HEK293 (cell line): ENCODE measurements around the gene NIN.

Source experiments
- HOXA7 ChIP-seq: sonication (generic); formaldehyde crosslinking; IDR thresholded peaks from 2 replicates; pipeline ENCODE4 v1.8.1; 2022; ENCODE audit warnings: missing genetic modification reagents, borderline replicate concordance
- PRDM4 ChIP-seq: fragments of 450-650 bp; formaldehyde crosslinking; IDR thresholded peaks from 2 replicates; pipeline ENCODE4 v1.5.1; 2017; ENCODE audit warnings: missing biosample characterization, missing genetic modification characterization
- ZNF18 ChIP-seq: fragments of 450-650 bp; formaldehyde crosslinking; IDR thresholded peaks from 2 replicates; pipeline ENCODE4 v1.5.1; 2016; ENCODE audit warnings: missing biosample characterization, missing genetic modification characterization
- ZNF202 ChIP-seq: fragments of 450-650 bp; formaldehyde crosslinking; IDR thresholded peaks from 2 replicates; pipeline ENCODE4 v1.5.1; 2016; ENCODE audit warnings: missing biosample characterization, missing genetic modification characterization, borderline replicate concordance
- ZNF274 ChIP-seq, 2 experiments: fragments of 200-500 bp in 1 of 2; fragments of 450-650 bp in 1 of 2; sonication (Bioruptor generic) in 1 of 2; formaldehyde crosslinking in 1 of 2; IDR thresholded peaks; 2 replicates each; pipeline versions ENCODE4 v1.5.1 to v1.6.1; 2014 to 2016; ENCODE audit warnings: borderline replicate concordance in 1 of 2, inconsistent platforms in 1 of 2, low read length in 1 of 2, missing biosample characterization in 1 of 2, missing genetic modification characterization in 1 of 2
- ZNF302 ChIP-seq: fragments of 450-650 bp; formaldehyde crosslinking; IDR thresholded peaks from 2 replicates; pipeline ENCODE4 v1.5.1; 2016; ENCODE audit warnings: missing biosample characterization, missing genetic modification characterization, low read depth
- ZNF311 ChIP-seq: fragments of 450-650 bp; formaldehyde crosslinking; IDR thresholded peaks from 2 replicates; pipeline ENCODE4 v1.5.1; 2017; ENCODE audit warnings: missing biosample characterization, missing genetic modification characterization, borderline replicate concordance
- ZNF404 ChIP-seq: fragments of 450-650 bp; formaldehyde crosslinking; IDR thresholded peaks from 2 replicates; pipeline ENCODE4 v1.5.1; 2017; ENCODE audit warnings: missing biosample characterization, missing genetic modification characterization
- ZNF558 ChIP-seq: fragments of 450-650 bp; formaldehyde crosslinking; IDR thresholded peaks from 2 replicates; pipeline ENCODE4 v1.5.1; 2016; ENCODE audit warnings: missing biosample characterization, missing genetic modification characterization
- ZNF561 ChIP-seq: fragments of 450-650 bp; IDR thresholded peaks from 2 replicates; pipeline ENCODE4 v1.5.1; 2018; ENCODE audit warnings: missing biosample characterization, missing genetic modification characterization, borderline replicate concordance
- TF ChIP-seq, protein P1 (sequence below): fragments of 450-650 bp; formaldehyde crosslinking; IDR thresholded peaks from 2 replicates; pipeline ENCODE4 v1.5.1; 2016; ENCODE audit warnings: missing biosample characterization, missing genetic modification characterization
- TF ChIP-seq, protein P2 (sequence below): fragments of 450-650 bp; formaldehyde crosslinking; conservative IDR thresholded peaks from 2 replicates; pipeline ENCODE4 v1.5.1; 2016; ENCODE audit warnings: low read depth, missing biosample characterization, missing genetic modification characterization
- TF ChIP-seq, protein P3 (sequence below): fragments of 450-650 bp; formaldehyde crosslinking; IDR thresholded peaks from 2 replicates; pipeline ENCODE4 v1.5.1; 2017; ENCODE audit warnings: missing biosample characterization, missing genetic modification characterization
- TF ChIP-seq, protein P4 (sequence below): fragments of 450-650 bp; IDR thresholded peaks from 2 replicates; pipeline ENCODE4 v1.5.1; 2018; ENCODE audit warnings: missing biosample characterization, mild to moderate bottlenecking, missing genetic modification characterization

GRCh38 chr14:50804181-50804721, 26.7 kb downstream of the NIN start:
- no peak for TF ChIP-seq HOXA7 (CRISPR knock-in tag)
- TF ChIP-seq ZNF274 (IDR thresholded peaks at IDR 0.05; ENCODE audit: low read length): no peak
- no peak for TF ChIP-seq ZNF274 (tag by site-specific recombination; IDR thresholded peaks at IDR 0.05; ENCODE audit: borderline replicate concordance)
- TF ChIP-seq, protein P1, sequence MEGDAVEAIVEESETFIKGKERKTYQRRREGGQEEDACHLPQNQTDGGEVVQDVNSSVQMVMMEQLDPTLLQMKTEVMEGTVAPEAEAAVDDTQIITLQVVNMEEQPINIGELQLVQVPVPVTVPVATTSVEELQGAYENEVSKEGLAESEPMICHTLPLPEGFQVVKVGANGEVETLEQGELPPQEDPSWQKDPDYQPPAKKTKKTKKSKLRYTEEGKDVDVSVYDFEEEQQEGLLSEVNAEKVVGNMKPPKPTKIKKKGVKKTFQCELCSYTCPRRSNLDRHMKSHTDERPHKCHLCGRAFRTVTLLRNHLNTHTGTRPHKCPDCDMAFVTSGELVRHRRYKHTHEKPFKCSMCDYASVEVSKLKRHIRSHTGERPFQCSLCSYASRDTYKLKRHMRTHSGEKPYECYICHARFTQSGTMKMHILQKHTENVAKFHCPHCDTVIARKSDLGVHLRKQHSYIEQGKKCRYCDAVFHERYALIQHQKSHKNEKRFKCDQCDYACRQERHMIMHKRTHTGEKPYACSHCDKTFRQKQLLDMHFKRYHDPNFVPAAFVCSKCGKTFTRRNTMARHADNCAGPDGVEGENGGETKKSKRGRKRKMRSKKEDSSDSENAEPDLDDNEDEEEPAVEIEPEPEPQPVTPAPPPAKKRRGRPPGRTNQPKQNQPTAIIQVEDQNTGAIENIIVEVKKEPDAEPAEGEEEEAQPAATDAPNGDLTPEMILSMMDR: no peak
- TF ChIP-seq, protein P2, sequence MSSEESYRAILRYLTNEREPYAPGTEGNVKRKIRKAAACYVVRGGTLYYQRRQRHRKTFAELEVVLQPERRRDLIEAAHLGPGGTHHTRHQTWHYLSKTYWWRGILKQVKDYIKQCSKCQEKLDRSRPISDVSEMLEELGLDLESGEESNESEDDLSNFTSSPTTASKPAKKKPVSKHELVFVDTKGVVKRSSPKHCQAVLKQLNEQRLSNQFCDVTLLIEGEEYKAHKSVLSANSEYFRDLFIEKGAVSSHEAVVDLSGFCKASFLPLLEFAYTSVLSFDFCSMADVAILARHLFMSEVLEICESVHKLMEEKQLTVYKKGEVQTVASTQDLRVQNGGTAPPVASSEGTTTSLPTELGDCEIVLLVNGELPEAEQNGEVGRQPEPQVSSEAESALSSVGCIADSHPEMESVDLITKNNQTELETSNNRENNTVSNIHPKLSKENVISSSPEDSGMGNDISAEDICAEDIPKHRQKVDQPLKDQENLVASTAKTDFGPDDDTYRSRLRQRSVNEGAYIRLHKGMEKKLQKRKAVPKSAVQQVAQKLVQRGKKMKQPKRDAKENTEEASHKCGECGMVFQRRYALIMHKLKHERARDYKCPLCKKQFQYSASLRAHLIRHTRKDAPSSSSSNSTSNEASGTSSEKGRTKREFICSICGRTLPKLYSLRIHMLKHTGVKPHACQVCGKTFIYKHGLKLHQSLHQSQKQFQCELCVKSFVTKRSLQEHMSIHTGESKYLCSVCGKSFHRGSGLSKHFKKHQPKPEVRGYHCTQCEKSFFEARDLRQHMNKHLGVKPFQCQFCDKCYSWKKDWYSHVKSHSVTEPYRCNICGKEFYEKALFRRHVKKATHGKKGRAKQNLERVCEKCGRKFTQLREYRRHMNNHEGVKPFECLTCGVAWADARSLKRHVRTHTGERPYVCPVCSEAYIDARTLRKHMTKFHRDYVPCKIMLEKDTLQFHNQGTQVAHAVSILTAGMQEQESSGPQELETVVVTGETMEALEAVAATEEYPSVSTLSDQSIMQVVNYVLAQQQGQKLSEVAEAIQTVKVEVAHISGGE (tag by site-specific recombination): no peak
- no peak for TF ChIP-seq ZNF202
- TF ChIP-seq ZNF561 (tag by site-specific recombination): no peak
- TF ChIP-seq ZNF18 (tag by site-specific recombination): no peak
- no peak for TF ChIP-seq ZNF404 (tag by site-specific recombination)
- TF ChIP-seq, protein P3, sequence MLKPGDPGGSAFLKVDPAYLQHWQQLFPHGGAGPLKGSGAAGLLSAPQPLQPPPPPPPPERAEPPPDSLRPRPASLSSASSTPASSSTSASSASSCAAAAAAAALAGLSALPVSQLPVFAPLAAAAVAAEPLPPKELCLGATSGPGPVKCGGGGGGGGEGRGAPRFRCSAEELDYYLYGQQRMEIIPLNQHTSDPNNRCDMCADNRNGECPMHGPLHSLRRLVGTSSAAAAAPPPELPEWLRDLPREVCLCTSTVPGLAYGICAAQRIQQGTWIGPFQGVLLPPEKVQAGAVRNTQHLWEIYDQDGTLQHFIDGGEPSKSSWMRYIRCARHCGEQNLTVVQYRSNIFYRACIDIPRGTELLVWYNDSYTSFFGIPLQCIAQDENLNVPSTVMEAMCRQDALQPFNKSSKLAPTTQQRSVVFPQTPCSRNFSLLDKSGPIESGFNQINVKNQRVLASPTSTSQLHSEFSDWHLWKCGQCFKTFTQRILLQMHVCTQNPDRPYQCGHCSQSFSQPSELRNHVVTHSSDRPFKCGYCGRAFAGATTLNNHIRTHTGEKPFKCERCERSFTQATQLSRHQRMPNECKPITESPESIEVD (tag by site-specific recombination): no peak
- TF ChIP-seq, protein P4, sequence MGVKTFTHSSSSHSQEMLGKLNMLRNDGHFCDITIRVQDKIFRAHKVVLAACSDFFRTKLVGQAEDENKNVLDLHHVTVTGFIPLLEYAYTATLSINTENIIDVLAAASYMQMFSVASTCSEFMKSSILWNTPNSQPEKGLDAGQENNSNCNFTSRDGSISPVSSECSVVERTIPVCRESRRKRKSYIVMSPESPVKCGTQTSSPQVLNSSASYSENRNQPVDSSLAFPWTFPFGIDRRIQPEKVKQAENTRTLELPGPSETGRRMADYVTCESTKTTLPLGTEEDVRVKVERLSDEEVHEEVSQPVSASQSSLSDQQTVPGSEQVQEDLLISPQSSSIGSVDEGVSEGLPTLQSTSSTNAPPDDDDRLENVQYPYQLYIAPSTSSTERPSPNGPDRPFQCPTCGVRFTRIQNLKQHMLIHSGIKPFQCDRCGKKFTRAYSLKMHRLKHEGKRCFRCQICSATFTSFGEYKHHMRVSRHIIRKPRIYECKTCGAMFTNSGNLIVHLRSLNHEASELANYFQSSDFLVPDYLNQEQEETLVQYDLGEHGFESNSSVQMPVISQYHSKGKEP (tag by site-specific recombination): no peak
- TF ChIP-seq ZNF558 (tag by site-specific recombination): no peak
- no peak for TF ChIP-seq ZNF302
- TF ChIP-seq PRDM4 (tag by site-specific recombination): no peak
- TF ChIP-seq ZNF311 (tag by site-specific recombination): no peak
